Measurements from ENCODE around the gene LMBR1L. TPM values are rescaled to one million over a fixed set of nuclear protein-coding genes. Genes with fewer than 3 reads are reported as not detected.
A peak's percentile ranks its signal among the peaks of the same experiment; 100 is the strongest.

LMBR1L gene
- total and polyA plus RNA-seq, 2 of the 13 experiments (the other 11 are each of a cell fraction or from before 2014, with no cell fraction given), result 12.2 to 65.9 TPM

DNA sequence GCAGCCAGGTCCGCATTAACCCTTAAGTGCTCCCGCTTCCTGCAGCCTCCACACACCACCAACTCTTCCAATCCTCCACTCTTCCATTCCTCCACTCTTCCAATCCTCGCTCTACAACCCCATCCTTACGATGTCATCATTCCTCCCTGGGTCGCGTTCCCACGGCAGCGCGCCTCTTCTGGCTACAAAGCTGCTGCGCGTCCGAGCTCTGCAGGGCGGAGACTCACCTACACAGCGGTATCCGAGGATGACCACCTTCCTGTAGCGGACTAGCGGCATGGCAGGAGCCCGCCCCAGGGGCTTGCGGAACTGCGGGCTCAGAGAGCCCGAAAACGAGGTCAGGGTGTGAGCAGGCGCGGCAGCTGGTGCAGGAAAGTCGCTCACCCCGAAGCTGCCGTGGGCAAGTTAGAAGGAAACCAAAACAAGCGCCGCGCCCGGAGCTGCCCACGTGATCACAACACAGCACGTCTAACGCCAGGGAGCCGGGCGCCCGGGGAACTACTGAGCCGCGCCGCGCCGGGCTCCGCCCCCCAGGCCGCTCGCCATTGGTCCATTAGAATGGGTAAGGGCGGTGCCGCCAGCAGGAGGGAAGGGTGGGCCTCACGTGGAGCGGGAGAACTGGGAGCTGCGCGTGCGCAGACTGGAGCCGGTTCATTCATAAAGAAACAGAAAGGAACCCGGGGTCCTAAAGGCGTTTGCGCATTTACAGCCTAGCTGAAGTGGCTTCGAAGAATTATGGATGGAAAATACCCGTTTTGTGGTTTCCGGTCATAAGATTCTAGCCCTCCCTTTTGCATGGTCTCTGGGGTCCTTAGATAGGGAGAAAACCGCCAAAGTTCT is 40.9 kb downstream of the LMBR1L start, which contains the start of gene RHEBL1 (continued):
- TF ChIP-seq TAF1 (CRISPR knock-in tag; IDR thresholded peaks at IDR 0.05) (peak; percentile 43; the same call in 1 of the 2 replicates), YEATS4 (CRISPR knock-in tag; IDR thresholded peaks at IDR 0.05; ENCODE audit: borderline replicate concordance) (peak; percentile 55; the same call in 1 of the 2 replicates), ZNF451 (CRISPR knock-in tag; IDR thresholded peaks at IDR 0.05) (peak; percentile 50), NFIB (CRISPR knock-in tag; IDR thresholded peaks at IDR 0.05; ENCODE audit: borderline replicate concordance) (no peak), WIZ (CRISPR knock-in tag; IDR thresholded peaks at IDR 0.05) (no peak), THAP9 (CRISPR knock-in tag; IDR thresholded peaks at IDR 0.05; ENCODE audit: borderline replicate concordance) (peak; percentile 79), ARHGAP35 (CRISPR knock-in tag; IDR thresholded peaks at IDR 0.05; ENCODE audit: borderline replicate concordance) (peak; percentile 28; the same call in 1 of the 2 replicates), IRX3 (CRISPR knock-in tag; IDR thresholded peaks at IDR 0.05; ENCODE audit: borderline replicate concordance, low read depth) (no peak), ZNF343 (CRISPR knock-in tag; IDR thresholded peaks at IDR 0.05) (no peak), ARNT2 (CRISPR knock-in tag; IDR thresholded peaks at IDR 0.05; ENCODE audit: low read depth) (peak; percentile 89), ZBTB34 (CRISPR knock-in tag; IDR thresholded peaks at IDR 0.05) (no peak), ZFP1 (CRISPR knock-in tag; IDR thresholded peaks at IDR 0.05) (no peak), MAFK (conservative IDR thresholded peaks at IDR 0.05 in 1 of 2, IDR thresholded peaks at IDR 0.05 in 1 of 2; ENCODE audit: low read length in 2 of 2) (no peak)
- TF ChIP-seq, protein P1, sequence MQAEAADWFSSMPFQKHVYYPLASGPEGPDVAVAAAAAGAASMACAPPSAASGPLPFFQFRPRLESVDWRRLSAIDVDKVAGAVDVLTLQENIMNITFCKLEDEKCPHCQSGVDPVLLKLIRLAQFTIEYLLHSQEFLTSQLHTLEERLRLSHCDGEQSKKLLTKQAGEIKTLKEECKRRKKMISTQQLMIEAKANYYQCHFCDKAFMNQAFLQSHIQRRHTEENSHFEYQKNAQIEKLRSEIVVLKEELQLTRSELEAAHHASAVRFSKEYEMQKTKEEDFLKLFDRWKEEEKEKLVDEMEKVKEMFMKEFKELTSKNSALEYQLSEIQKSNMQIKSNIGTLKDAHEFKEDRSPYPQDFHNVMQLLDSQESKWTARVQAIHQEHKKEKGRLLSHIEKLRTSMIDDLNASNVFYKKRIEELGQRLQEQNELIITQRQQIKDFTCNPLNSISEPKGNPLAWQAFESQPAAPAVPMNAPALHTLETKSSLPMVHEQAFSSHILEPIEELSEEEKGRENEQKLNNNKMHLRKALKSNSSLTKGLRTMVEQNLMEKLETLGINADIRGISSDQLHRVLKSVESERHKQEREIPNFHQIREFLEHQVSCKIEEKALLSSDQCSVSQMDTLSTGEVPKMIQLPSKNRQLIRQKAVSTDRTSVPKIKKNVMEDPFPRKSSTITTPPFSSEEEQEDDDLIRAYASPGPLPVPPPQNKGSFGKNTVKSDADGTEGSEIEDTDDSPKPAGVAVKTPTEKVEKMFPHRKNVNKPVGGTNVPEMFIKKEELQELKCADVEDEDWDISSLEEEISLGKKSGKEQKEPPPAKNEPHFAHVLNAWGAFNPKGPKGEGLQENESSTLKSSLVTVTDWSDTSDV (CRISPR knock-in tag; IDR thresholded peaks at IDR 0.05), result no peak
- TF ChIP-seq, protein P2, sequence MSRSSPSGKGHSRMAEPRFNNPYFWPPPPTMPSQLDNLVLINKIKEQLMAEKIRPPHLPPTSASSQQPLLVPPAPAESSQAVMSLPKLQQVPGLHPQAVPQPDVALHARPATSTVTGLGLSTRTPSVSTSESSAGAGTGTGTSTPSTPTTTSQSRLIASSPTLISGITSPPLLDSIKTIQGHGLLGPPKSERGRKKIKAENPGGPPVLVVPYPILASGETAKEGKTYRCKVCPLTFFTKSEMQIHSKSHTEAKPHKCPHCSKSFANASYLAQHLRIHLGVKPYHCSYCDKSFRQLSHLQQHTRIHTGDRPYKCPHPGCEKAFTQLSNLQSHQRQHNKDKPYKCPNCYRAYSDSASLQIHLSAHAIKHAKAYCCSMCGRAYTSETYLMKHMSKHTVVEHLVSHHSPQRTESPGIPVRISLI (CRISPR knock-in tag; IDR thresholded peaks at IDR 0.05; ENCODE audit: borderline replicate concordance), result no peak
- TF ChIP-seq, protein P3, sequence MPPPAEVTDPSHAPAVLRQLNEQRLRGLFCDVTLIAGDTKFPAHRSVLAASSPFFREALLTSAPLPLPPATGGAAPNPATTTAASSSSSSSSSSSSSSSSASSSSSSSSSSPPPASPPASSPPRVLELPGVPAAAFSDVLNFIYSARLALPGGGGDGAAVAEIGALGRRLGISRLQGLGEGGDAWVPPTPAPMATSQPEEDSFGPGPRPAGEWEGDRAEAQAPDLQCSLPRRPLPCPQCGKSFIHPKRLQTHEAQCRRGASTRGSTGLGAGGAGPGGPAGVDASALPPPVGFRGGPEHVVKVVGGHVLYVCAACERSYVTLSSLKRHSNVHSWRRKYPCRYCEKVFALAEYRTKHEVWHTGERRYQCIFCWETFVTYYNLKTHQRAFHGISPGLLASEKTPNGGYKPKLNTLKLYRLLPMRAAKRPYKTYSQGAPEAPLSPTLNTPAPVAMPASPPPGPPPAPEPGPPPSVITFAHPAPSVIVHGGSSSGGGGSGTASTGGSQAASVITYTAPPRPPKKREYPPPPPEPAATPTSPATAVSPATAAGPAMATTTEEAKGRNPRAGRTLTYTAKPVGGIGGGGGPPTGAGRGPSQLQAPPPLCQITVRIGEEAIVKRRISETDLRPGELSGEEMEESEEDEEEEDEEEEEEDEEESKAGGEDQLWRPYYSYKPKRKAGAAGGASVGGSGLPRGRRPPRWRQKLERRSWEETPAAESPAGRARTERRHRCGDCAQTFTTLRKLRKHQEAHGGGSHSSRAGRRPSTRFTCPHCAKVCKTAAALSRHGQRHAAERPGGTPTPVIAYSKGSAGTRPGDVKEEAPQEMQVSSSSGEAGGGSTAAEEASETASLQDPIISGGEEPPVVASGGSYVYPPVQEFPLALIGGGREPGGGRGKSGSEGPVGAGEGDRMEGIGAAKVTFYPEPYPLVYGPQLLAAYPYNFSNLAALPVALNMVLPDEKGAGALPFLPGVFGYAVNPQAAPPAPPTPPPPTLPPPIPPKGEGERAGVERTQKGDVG (CRISPR knock-in tag; IDR thresholded peaks at IDR 0.05; ENCODE audit: borderline replicate concordance), result no peak; the same call in 1 of the 2 replicates
